Brain microvascular endothelial cell (primary cell): ENCODE measurements around the gene ZNF17.

Experiments used
- DNase-seq: peaks from one replicate; pipeline ENCODE4 v3.0.0-alpha.2; 2020
- H3K27ac ChIP-seq: fragments of 250-450 bp; sonication (Bioruptor Pico); 2 replicates; pipeline ENCODE4 v1.5.1; 2020; ENCODE audit warnings: mild to moderate bottlenecking, moderate library complexity
- H3K27me3 ChIP-seq: fragments of 250-450 bp; sonication (Bioruptor Pico); replicated peaks from 2 replicates; pipeline ENCODE4 v1.5.1; 2020; ENCODE audit warnings: mild to moderate bottlenecking
- H3K36me3 ChIP-seq: fragments of 250-450 bp; sonication (Bioruptor Pico); replicated peaks from 2 replicates; pipeline ENCODE4 v1.5.1; 2020; ENCODE audit warnings: mild to moderate bottlenecking
- H3K4me3 ChIP-seq: 2 replicates; pipeline ENCODE4 v1.5.1; 2011; ENCODE audit warnings: low read depth, mild to moderate bottlenecking, control low read depth, low read length, moderate library complexity
- CTCF ChIP-seq: IDR thresholded peaks from 2 replicates; pipeline ENCODE4 v1.5.1; 2011; ENCODE audit warnings: low read depth, mild to moderate bottlenecking, moderate library complexity, low read length, control low read depth, inconsistent platforms; ENCODE audit errors: missing control alignments
- in situ Hi-C: cut with HindIII; loops from 2 replicates; pipeline ENCODE4 v1.10.0; 2017; ENCODE audit warnings: low sequenced_read_pairs, low pct_ligation_motif_present

ZNF17 gene

GRCh38 chr19:57406516-57407123 lies 4.3 kb upstream of the ZNF17 start:
- DNase-seq: peak; percentile 39
- no peak overlapping the region for H3K4me3 ChIP-seq
- TF ChIP-seq CTCF: peak; percentile 85
- no peaks in the 10 kb centered on the region for H3K36me3 ChIP-seq
- no peak overlapping the region for H3K27ac ChIP-seq
- H3K27me3 ChIP-seq: no peaks in the 10 kb centered on the region
- in situ Hi-C loops: no loop called here

DNA sequence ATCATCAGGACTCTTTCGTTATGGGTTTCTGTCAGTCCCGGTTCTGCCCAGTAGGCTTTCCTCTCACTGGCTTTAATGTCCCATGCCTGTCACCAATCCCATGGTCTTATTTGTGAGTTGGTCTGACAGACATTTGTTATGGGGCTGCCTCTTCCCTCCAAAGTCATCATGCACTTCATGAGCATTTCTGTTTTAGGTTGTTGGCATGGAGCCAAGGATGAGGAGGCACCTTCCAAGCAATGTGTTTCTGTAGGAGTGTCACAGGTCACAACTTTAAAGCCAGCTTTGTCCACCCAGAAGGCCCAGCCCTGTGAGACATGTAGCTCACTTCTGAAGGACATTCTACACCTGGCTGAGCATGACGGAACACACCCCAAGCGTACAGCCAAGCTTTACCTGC lies 8.5 kb downstream of the ZNF17 start:
- H3K4me3 ChIP-seq: no peak overlapping the region
- H3K36me3 ChIP-seq: peaks cover 38% of the 10 kb centered on the region
- no peak for TF ChIP-seq CTCF

DNA sequence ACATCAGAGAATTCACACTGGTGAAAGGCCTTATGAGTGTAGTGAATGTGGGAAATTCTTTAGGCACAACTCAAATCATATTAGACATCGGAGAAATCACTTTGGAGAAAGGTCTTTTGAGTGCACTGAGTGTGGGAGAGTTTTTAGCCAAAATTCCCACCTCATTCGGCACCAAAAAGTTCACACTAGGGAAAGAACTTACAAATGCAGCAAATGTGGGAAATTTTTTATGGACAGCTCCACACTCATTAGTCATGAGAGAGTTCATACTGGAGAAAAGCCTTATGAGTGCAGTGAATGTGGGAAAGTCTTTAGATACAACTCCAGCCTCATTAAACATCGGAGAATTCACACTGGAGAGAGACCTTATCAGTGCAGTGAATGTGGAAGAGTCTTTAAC lies 10.1 kb downstream of the ZNF17 start:
- Histone ChIP-seq H3K27ac (no peak overlapping the region), H3K4me3 (no peak overlapping the region), H3K36me3 (peaks cover 38% of the 10 kb centered on the region), H3K27me3 (no peaks in the 10 kb centered on the region)
- TF ChIP-seq CTCF: no peak
- DNase-seq: no peak
- in situ Hi-C loops: no loop called here

More for the DNA sequence above, 8.5 kb downstream of the ZNF17 start:
- DNase-seq: no peak
- Histone ChIP-seq H3K27ac (no peak overlapping the region), H3K27me3 (no peaks in the 10 kb centered on the region)
- in situ Hi-C loops: no loop called here

DNA sequence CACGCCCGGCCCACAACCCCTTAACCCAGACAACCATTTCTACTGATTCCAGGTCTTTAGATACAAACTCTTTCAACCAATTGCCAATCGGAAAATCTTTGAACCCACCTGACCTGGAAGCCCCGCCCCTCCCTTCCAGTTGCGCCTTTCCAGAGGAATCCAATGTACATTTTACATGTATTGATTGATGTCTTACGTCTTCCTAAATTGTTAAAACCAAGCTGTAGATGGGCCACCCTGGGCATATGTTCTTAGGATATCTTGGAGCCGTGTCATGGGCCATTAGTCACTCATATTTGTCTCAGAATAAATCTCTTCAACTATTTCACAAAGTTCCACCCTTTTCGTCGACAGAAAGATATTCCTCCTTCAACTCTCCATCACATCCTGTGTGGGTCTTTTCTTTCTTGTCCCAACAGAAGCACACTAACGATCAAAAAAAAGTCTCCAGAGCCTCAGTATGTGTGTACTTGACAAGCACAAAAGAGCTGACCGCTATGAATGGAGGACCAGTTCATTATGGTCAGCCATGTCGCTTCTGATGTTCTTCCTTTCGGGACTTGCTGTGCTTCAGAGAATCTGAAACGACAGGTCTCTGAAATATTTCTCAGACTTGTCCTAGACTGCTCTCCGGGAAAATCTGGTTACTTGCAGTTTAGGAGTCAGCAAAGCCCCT lies 23.6 kb downstream of the ZNF17 start:
- peaks cover 2% of the 10 kb centered on the region for H3K36me3 ChIP-seq
- no peaks in the 10 kb centered on the region for H3K27me3 ChIP-seq
- TF ChIP-seq CTCF: no peak
- H3K4me3 ChIP-seq: peak overlapping the region; percentile 83
- DNase-seq: no peak
- peak overlapping the region; percentile 51 for H3K27ac ChIP-seq
- in situ Hi-C loops: no loop called here

DNA sequence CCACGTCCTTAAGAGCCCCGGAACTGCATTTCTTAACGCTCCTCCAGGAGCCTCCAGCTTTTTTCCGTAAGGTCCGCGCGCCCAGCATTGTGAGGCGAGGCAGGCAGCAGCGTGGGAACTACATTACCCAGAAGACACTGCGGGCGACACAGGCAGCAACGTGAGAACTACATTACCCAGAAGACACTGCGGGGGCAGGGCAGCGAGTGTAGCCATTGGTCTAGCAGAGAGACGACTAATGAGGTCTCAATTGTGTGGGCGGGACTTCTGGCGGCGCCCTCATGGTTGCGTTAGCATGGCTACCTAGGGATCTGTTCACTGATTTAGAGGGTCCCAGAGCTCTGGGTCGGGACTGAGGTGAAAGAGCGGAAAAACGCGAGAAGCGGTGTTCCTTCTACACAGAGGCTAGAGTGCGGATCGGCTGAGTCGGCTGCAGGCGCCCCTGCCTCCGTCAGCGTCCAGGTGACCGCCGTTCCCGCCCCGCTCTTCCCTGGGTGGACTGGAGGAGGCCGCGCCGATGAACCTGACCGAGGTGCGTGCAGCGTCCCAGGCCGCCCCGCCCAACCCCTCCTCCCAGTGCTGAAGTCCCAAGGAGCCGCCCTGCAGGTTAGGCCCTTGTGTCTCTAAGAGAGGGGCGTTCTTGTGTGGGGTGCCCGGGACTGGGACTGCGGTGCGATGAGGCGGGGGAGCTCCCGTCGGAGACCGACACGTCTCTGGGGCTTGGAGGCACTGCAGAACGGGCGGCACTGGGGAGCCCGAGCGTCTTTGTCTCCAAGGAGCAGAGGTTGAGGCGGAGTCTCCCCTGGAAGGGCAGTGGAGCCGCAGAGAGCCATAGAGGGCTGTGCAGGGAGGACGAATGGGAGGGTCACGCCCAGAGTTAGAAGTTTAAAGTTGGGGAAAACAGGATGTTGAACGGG lies 24.4 kb downstream of the ZNF17 start, which contains the start of gene ZNF749:
Gene ZNF749 (plus strand): TSS at position 264 of the 917 bp plus-strand sequence. CDS start 254 bp downstream, at position 518.
- H3K27me3 ChIP-seq: no peaks in the 10 kb centered on the region
- H3K27ac ChIP-seq: peak within 1 kb of the TSS; percentile 51
- in situ Hi-C loops: no loop called here
- TF ChIP-seq CTCF: no peak
- H3K4me3 ChIP-seq: peak within 1 kb of the TSS; percentile 83
- peaks cover 2% of the 10 kb centered on the region for H3K36me3 ChIP-seq
- DNase-seq: peak; percentile 100
